GM19468 (cell line): Measurements from ENCODE around the gene ANKRD33B.

Source experiments
- ATAC-seq: cut with Tn5 transposase; IDR thresholded peaks from one replicate; pipeline ENCODE4 v1.9.1; 2021; ENCODE audit warnings: mild to moderate bottlenecking, moderate library complexity, moderate number of reproducible peaks; ENCODE audit not compliant: unreplicated experiment; ENCODE audit errors: extremely low read depth

Gene ANKRD33B

GRCh38 chr5:10681731-10682679 lies 118.1 kb downstream of the ANKRD33B start:
- ATAC-seq, result no peak

GRCh38 chr5:10682801-10683525 lies 119.1 kb downstream of the ANKRD33B start:
- no peak for ATAC-seq

GRCh38 chr5:10684303-10685086 lies 120.6 kb downstream of the ANKRD33B start:
- ATAC-seq, result peak; percentile 13

- ATAC-seq, result peak; percentile 40
Measured at GRCh38 chr5:10685115-10685521, 121.2 kb downstream of the ANKRD33B start.

- no peak for ATAC-seq
Measured at GRCh38 chr5:10686890-10687289, 123.0 kb downstream of the ANKRD33B start.

GRCh38 chr5:10688651-10689171 lies 124.8 kb downstream of the ANKRD33B start:
- no peak for ATAC-seq

- ATAC-seq, result no peak
Measured at GRCh38 chr5:10689391-10690081, 125.7 kb downstream of the ANKRD33B start.

GRCh38 chr5:10690460-10691440 lies 126.9 kb downstream of the ANKRD33B start:
- no peak for ATAC-seq

GRCh38 chr5:10691826-10692785 lies 128.2 kb downstream of the ANKRD33B start:
- ATAC-seq, result no peak

- ATAC-seq, result no peak
Measured at GRCh38 chr5:10695055-10695649, 131.3 kb downstream of the ANKRD33B start.

- no peak for ATAC-seq
Measured at GRCh38 chr5:10695759-10696543, 132.1 kb downstream of the ANKRD33B start.

- no peak for ATAC-seq
Measured at GRCh38 chr5:10699281-10699874, 135.5 kb downstream of the ANKRD33B start.

- peak; percentile 74 for ATAC-seq
Measured at GRCh38 chr5:10699987-10700386, 136.1 kb downstream of the ANKRD33B start.

GRCh38 chr5:10700516-10700915 lies 136.6 kb downstream of the ANKRD33B start:
- no peak for ATAC-seq

GRCh38 chr5:10701567-10702039 lies 137.7 kb downstream of the ANKRD33B start:
- no peak for ATAC-seq
